HepG2 (cell line): Measurements from ENCODE around the gene DIMT1. TPM values are rescaled to one million over a fixed set of nuclear protein-coding genes. Genes with fewer than 3 reads are reported as not detected.

Experiments
- BCL3 ChIP-seq: sonication (generic); formaldehyde crosslinking; IDR thresholded peaks from 2 replicates; pipeline ENCODE4 v1.5.1; 2020; ENCODE audit warnings: mild to moderate bottlenecking, missing genetic modification reagents, moderate library complexity
- BRCA1 ChIP-seq: sonication (generic); formaldehyde crosslinking; IDR thresholded peaks from 2 replicates; pipeline ENCODE4 v1.4.0; 2020; ENCODE audit warnings: missing genetic modification reagents
- ELF3 ChIP-seq: IDR thresholded peaks from 2 replicates; pipeline ENCODE4 v1.6.1; 2016; ENCODE audit warnings: missing genetic modification reagents, missing compliant biosample characterization
- FOSL2 ChIP-seq: sonication (generic); formaldehyde crosslinking; IDR thresholded peaks from 2 replicates; pipeline ENCODE4 v1.4.0; 2020; ENCODE audit warnings: missing genetic modification reagents
- MBD4 ChIP-seq: IDR thresholded peaks from 2 replicates; pipeline ENCODE4 v1.6.1; 2012; ENCODE audit warnings: low read length, inconsistent platforms, borderline replicate concordance
- MED13 ChIP-seq: sonication (generic); formaldehyde crosslinking; IDR thresholded peaks from 2 replicates; pipeline ENCODE4 v1.5.0; 2020; ENCODE audit warnings: missing genetic modification reagents
- TCF7L2 ChIP-seq: IDR thresholded peaks from 2 replicates; pipeline ENCODE4 v1.6.1; 2011; ENCODE audit warnings: mild to moderate bottlenecking, low read depth, low read length, moderate library complexity
- ZBTB7B ChIP-seq: sonication (generic); formaldehyde crosslinking; IDR thresholded peaks from 2 replicates; pipeline ENCODE4 v1.4.0; 2020; ENCODE audit warnings: missing genetic modification reagents
- ZFP36L2 ChIP-seq: sonication (generic); formaldehyde crosslinking; IDR thresholded peaks from 2 replicates; pipeline ENCODE4 v1.4.0; 2020; ENCODE audit warnings: missing genetic modification reagents
- ZMYM4 ChIP-seq: sonication (generic); formaldehyde crosslinking; IDR thresholded peaks from 2 replicates; pipeline ENCODE4 v1.8.1; 2023; ENCODE audit warnings: mild to moderate bottlenecking, missing genetic modification reagents
- ZNF142 ChIP-seq: sonication (generic); formaldehyde crosslinking; IDR thresholded peaks from 2 replicates; pipeline ENCODE4 v1.4.0; 2020; ENCODE audit warnings: missing genetic modification reagents
- ZNF281 ChIP-seq: sonication (generic); formaldehyde crosslinking; IDR thresholded peaks from 2 replicates; pipeline ENCODE4 v1.4.0; 2020; ENCODE audit warnings: missing genetic modification reagents, borderline replicate concordance
- ZNF576 ChIP-seq: sonication (generic); formaldehyde crosslinking; IDR thresholded peaks from 2 replicates; pipeline ENCODE4 v1.4.0; 2020; ENCODE audit warnings: mild to moderate bottlenecking, missing genetic modification reagents
- ZNF629 ChIP-seq: sonication (generic); formaldehyde crosslinking; conservative IDR thresholded peaks from 2 replicates; pipeline ENCODE4 v1.5.0; 2020; ENCODE audit warnings: missing genetic modification reagents
- ZSCAN30 ChIP-seq: sonication (generic); formaldehyde crosslinking; IDR thresholded peaks from 2 replicates; pipeline ENCODE4 v1.5.0; 2020; ENCODE audit warnings: mild to moderate bottlenecking, missing genetic modification reagents
- polyA plus RNA-seq, 8 experiments: library from polyadenylated mRNA; depleted of rRNA in 3 of 8; stranded (reverse) in 7 of 8; unstranded in 1 of 8; fragments of >200 nt; fragmentation: Illumina TruSeq in 4 of 8; extraction: Trizol in 4 of 8; gene quantifications; 2 replicates each; pipeline versions ENCODE4 v1.2.1 to v1.2.3, GENCODE V29; 2011 to 2016; ENCODE audit warnings: low read depth in 4 of 8, missing spikeins in 1 of 8, mixed read lengths in 1 of 8; ENCODE audit not compliant: insufficient read depth in 1 of 8
- total RNA-seq, 5 experiments: library from RNA; depleted of rRNA; stranded (reverse); fragments of >200 nt; fragmentation: Illumina TruSeq; extraction: Trizol; gene quantifications; 2 replicates each; pipeline ENCODE4 v1.2.3, GENCODE V29; 2016; ENCODE audit warnings: low read depth in 1 of 5

The DIMT1 gene
- total and polyA plus RNA-seq, 2 of the 13 experiments (the other 11 are each of a cell fraction or from before 2014, with no cell fraction given) = 16.1 to 35.2 TPM

GRCh38 chr5:62412549-62413329, 9.0 kb upstream of the DIMT1 start, which contains the start of gene IPO11 (continued):
- peak; percentile 53; the same call in 1 of the 2 replicates for TF ChIP-seq ELF3
- no peak for TF ChIP-seq ZNF629
- TF ChIP-seq ZMYM4 (CRISPR knock-in tag) = peak; percentile 100
- TF ChIP-seq BRCA1 = no peak
- no peak for TF ChIP-seq MED13
- peak; percentile 49; the same call in 1 of the 2 replicates for TF ChIP-seq ZFP36L2 (CRISPR knock-in tag)
- TF ChIP-seq ZNF281 = no peak
- TF ChIP-seq ZSCAN30 (CRISPR knock-in tag) = no peak
- TF ChIP-seq TCF7L2 = no peak
- TF ChIP-seq ZNF576 (CRISPR knock-in tag) = no peak
- TF ChIP-seq BCL3 (CRISPR knock-in tag) = peak; percentile 75; the same call in 1 of the 2 replicates
- TF ChIP-seq MBD4 = no peak
- TF ChIP-seq ZBTB7B = no peak; the same call in 1 of the 2 replicates
- peak; percentile 9; the same call in 1 of the 2 replicates for TF ChIP-seq FOSL2
- TF ChIP-seq ZNF142 (CRISPR knock-in tag) = no peak
